GM18526 (cell line): Measurements from ENCODE around the gene GPR137.
A peak's percentile ranks its signal among the peaks of the same experiment; 100 is the strongest.

Experiments used
- POLR2A ChIP-seq: IDR thresholded peaks from 3 replicates; pipeline ENCODE4 v1.6.1; 2011; ENCODE audit not compliant: insufficient read length; ENCODE audit errors: extremely low read depth

GPR137 gene

GRCh38 chr11:64296830-64297698 lies 11.4 kb downstream of the GPR137 start:
- no peak for TF ChIP-seq POLR2A

- TF ChIP-seq POLR2A: no peak
Observed at GRCh38 chr11:64297699-64298358, 12.2 kb downstream of the GPR137 start.

DNA sequence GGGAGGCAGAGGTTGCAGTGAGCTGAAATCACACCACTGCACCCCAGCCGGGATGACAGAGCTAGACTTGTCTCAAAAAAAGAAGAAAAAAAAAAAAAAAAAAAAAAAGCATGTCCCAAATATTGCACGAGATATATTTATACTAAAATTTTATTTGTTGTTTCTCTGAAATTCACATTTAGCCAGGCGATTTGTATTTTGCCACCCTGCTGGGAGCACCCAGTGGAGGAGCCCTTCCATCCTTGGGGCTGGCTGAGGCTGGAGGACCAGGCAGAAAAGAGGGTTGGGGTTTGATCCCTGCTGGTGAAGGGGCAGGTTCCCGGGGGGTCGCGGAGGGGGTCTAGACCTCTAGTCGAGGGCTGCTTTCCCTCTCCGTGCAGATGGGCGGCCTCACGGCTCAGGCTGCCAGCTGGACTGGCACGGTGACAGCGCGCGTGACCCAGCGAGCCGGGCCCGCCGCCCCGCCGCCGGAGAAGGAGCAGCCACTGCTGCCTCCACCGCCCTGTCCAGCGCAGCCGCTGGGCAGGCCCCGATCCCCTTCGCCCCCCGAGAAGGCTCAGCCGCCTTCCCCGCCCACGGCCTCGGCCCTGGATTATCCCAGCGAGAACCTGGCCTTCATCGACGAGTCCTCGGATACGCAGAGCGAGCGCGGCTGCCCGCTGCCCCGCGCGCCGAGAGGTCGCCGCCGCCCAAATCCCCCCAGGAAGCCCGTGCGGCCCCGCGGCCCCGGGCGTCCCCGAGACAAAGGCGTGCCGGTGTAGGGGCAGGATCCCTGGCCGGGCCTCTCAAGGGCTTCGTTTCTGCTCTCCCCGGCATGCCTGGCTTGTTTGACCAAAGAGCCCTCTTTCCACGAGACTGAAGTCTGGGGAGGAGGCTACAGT lies 13.6 kb downstream of the GPR137 start:
- TF ChIP-seq POLR2A: no peak

DNA sequence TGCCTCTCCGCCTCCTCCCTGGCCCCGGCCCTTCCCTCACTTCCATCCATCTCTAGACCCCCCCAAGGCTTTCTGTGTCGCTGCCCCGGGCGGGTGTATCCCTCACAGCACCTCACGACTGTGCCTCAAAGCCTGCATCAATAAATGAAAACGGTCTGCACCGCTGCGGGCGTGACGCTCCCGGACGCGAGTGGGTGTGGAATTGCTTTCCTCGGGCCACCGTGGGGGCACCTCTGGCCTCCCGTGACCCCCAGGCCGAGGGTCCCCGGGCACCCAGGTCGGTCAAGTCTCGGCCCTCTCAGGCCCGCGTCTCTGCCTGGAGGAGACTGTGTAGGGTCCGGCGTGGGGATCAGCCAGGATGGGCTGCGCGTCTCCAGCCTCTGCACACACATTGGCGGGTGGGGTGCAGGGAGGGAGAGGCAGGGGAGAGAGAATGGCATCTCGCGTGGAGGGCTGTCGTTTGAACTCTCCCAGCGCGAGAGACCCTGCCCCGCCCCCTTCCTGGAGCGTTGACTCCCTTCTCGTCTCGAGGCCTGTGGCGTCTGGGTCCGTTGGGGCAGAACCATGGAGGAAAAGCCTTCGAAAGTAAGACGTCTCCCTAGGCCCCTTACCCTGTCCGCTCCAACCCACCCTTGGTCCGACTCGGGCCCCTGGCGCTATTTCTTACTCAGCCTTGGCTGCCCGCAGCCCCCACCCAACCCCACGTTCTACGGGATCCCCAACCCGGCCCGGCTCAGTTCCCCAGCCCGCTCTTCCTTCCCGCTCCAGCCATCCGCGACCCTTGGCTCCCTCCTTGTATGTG lies 14.4 kb downstream of the GPR137 start, which contains the start of gene CATSPERZ:
Gene CATSPERZ, plus strand, starts transcription at position 512 of the 802 bp plus-strand sequence. Its CDS starts 53 bp downstream, at position 565.
- TF ChIP-seq POLR2A: no peak

DNA sequence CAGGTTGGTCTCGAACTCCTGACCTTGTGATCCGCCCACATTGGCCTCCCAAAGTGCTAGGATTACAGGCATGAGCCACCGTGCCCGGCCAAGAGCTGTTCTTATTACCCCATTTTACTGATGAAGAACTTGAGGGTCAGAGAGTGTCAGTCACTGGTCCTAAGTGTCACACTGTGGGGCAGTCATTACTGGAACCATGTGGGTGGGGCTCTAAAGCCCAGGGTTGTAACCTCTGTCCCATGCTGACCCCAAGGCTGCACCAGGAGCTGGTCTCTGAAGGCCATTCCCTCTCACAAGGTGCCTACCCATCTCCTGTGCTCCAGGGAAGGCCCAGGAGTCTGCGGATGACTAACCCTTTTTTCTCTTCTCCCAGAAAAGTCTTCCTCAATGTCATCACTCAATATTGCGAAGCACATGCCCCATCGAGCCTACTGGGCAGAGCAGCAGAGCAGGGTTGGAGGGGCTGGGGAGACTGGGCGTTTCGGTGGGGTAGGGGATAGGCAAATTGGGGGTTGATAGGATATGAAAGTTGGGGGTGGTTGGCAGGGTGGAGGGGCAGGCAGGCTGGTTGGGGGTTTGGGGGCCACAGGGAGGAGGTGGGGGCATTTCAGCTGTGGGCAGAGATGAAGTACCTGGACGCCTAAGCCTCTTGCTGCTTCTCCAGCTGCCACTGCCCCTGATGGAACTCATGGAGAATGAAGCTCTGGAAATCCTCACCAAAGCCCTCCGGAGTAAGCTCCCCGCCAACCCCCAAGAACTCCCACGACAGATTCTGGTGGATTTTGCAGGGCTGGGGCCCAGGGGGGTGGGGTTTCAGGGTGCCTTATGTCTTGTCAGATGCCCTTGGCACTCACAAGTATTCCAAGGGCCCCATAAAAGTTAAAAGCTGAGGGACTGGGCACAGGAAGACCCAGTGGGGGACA lies 17.7 kb downstream of the GPR137 start:
- TF ChIP-seq POLR2A: no peak

DNA sequence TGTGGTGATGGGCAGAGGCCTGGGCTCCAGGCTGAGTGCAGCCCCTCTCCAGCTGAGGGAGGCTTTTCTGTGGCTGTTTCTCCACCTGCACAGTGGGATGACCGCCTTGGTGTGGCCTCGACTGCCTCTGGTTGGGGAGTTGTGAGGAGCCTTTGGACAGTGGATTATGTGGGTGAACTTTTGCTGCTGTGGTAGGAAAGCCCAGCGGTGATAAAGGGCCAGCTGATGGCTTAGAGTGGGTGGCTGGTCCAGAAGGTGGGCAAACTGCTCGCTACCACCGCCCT lies 18.3 kb downstream of the GPR137 start:
- no peak for TF ChIP-seq POLR2A

DNA sequence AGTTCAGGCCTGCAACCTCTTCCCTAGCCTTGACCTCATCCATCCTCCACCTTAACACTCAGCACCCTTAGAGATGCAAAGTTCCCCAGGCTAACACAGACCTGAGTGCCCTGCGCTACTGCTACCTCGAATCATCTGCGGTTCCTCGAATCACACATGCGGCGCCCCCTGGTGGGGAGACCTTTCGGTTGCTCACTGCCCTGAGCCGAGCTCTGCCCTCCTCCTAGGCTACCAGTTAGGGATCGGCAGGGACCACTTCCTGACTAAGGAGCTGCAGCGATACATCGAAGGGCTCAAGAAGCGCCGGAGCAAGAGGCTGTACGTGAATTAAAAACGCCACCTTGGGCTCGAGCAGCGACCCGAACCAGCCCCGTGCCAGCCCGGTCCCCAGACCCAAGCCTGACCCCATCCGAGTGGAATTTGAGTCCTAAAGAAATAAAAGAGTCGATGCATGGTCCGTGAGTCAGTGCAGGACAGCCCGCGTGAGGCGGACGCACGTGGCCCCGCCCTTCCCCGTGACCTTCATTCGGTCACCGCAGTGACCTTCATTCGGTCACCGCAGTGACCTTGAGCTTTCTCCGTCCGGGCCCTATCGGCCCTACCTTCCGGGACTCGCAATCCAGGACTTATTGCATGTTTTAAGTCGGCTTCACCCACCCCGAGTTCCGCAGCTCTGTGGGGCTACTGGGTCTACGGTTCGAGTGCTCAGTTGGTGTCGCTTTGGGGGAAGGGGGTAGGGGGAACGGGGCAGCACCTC lies 18.8 kb downstream of the GPR137 start:
- TF ChIP-seq POLR2A: peak; percentile 73

DNA sequence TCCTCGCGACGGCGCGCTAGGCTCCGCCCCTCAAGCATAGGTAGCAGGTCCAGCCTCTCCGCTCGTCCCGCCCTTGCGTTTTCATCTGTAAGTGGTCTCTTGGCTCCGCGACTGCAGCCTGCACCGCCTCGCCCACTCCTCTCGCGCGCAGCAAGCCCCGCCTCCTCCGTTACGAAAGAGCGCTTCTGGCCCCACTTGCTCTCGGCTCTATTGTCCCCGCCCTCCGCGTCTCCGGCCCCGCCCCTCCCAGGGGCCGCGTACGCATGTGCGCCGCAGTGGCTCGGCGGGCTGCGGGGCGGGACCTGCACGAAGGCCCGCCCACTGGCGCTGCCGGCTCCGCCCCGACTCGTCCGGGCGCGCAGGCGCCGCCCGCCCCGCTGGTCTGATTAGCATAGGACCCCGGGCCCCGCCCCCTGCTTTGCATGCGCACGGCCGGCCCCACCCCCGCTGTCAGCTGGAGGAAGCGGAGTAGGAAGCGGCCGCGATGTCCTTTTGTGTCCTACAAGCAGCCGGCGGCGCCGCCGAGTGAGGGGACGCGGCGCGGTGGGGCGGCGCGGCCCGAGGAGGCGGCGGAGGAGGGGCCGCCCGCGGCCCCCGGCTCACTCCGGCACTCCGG lies 19.5 kb downstream of the GPR137 start, which contains the start of gene ESRRA:
Gene ESRRA, plus strand, starts transcription at position 450 of the 616 bp plus-strand sequence. CDS start 1,656 bp downstream, outside the sequence.
- peak; percentile 73 for TF ChIP-seq POLR2A

DNA sequence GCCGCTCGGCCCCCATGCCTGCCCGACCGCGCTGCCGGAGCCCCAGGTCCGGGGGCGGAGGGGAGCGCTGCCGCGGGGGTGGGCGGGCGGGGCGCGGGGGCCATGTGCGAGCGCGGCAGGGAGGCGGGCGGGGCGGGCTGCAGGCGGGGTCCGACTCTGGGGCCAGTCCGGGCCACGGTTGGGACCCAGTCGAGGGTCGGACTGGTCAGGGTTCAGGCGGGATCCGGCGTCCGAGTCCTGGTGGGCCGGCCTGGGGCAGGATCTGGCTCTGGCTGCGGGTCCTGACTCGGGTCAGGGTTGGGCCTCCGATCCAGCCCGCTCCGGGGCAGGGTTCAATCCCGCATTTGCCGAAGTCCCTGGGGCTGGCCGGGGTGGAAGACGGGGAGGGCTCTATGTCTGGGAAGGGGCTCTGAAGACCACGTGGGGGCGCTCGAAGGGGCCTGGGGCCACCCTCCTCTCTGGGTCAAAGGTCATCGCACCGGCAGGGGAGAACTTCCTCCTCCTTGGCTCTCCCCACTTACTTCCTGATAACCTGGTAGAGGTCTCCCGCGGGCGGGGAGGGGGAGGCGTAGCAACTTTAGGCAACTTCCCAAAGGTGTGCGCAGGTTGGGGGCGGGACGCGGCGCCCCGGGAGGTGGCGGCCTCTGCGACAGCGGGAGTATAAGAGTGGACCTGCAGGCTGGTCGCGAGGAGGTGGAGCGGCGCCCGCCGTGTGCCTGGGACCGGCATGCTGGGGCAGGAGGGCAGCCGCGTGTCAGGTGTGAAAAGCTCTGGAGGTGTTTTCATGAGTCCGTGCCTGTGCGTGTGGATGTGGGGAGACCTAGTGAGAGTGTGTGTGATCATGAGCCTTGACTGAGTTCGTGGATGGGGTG lies 20.3 kb downstream of the GPR137 start:
- TF ChIP-seq POLR2A: peak; percentile 55

DNA sequence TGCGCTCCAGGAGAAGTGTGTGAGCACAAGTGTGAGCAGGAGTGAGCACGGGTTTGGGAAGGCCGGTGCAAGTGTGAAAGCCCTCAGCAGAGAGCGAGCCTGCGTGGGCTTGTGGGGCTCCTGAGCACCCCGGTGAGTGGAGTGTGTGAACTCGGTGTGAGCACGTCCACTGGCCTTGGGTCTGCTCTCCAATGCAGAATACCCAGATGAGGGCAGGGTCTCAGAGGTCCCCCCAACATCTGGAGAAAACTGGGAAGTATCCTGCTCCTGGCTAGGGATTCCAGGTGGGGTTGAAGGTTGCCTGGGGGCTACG lies 20.9 kb downstream of the GPR137 start:
- no peak for TF ChIP-seq POLR2A

GRCh38 chr11:64306876-64307622 lies 21.4 kb downstream of the GPR137 start:
- no peak for TF ChIP-seq POLR2A
